Liver (tissue), 9 donors: ENCODE results near the gene GMCL1. TPM values are rescaled to one million over a fixed set of nuclear protein-coding genes. Genes with fewer than 3 reads are reported as not detected.

Experiments used
- DNase-seq: peaks from one replicate; pipeline ENCODE4 v3.0.0-alpha.2; 2017; ENCODE audit warnings: low spot score
- H3K27ac ChIP-seq, 2 donors: one replicate each; pipeline ENCODE4 v1.7.0; 2013; ENCODE audit warnings: inconsistent platforms in 2 of 2, low read length in 2 of 2, control low read depth in 1 of 2, low read depth in 1 of 2, mild to moderate bottlenecking in 1 of 2
- H3K27me3 ChIP-seq, 4 donors: one replicate each; pipeline versions ENCODE4 v1.6.1 to v1.7.0; 2013; ENCODE audit warnings: low read length in 3 of 4, inconsistent platforms in 1 of 4, mild to moderate bottlenecking in 1 of 4, moderate library complexity in 1 of 4; ENCODE audit not compliant: control insufficient read depth in 4 of 4, insufficient read depth in 4 of 4
- H3K36me3 ChIP-seq, 4 donors: one replicate each; pipeline versions ENCODE4 v1.6.1 to v1.7.0; 2013; ENCODE audit warnings: low read length in 3 of 4, mild to moderate bottlenecking in 3 of 4, low read depth in 1 of 4, moderate library complexity in 1 of 4; ENCODE audit not compliant: control insufficient read depth in 4 of 4, insufficient read depth in 3 of 4
- H3K4me1 ChIP-seq, 4 donors: one replicate each; pipeline versions ENCODE4 v1.6.1 to v1.7.0; 2013; ENCODE audit warnings: low read length in 3 of 4, mild to moderate bottlenecking in 3 of 4, moderate library complexity in 1 of 4; ENCODE audit not compliant: control insufficient read depth in 4 of 4, insufficient read depth in 4 of 4
- H3K4me3 ChIP-seq, 3 donors: one replicate each; pipeline versions ENCODE4 v1.6.1 to v1.7.0; 2013; ENCODE audit warnings: low read length in 3 of 3, control low read depth in 1 of 3, low read depth in 1 of 3, mild to moderate bottlenecking in 1 of 3
- H3K9ac ChIP-seq, 2 donors: one replicate each; pipeline ENCODE4 v1.7.0; 2013; ENCODE audit warnings: low read length in 2 of 2, mild to moderate bottlenecking in 2 of 2, moderate library complexity in 2 of 2, control low read depth in 1 of 2, low read depth in 1 of 2
- H3K9me3 ChIP-seq, 4 donors: one replicate each; pipeline versions ENCODE4 v1.6.1 to v1.7.0; 2013; ENCODE audit warnings: low read length in 3 of 4; ENCODE audit not compliant: control insufficient read depth in 4 of 4
- ATF3 ChIP-seq: IDR thresholded peaks from 2 replicates; pipeline ENCODE4 v1.6.1; 2016; ENCODE audit warnings: antibody characterized with exemption
- CTCF ChIP-seq: fragments of 150-350 bp; IDR thresholded peaks from 2 replicates; pipeline ENCODE4 v1.5.1; 2017; ENCODE audit warnings: improper control_type of control experiment, low read depth, low read length; ENCODE audit not compliant: missing input control
- EGR1 ChIP-seq, 2 donors: IDR thresholded peaks; 2 replicates each; pipeline ENCODE4 v1.6.1; 2016 to 2018; ENCODE audit warnings: antibody characterized with exemption in 2 of 2, low read depth in 2 of 2
- FOXA1 ChIP-seq: IDR thresholded peaks from 2 replicates; pipeline ENCODE4 v1.6.1; 2016; ENCODE audit warnings: antibody characterized with exemption
- FOXA2 ChIP-seq: IDR thresholded peaks from 2 replicates; pipeline ENCODE4 v1.6.1; 2016; ENCODE audit warnings: antibody characterized with exemption
- GABPA ChIP-seq, 2 donors: IDR thresholded peaks in 1 of 2; conservative IDR thresholded peaks in 1 of 2; 2 replicates each; pipeline ENCODE4 v1.6.1; 2016; ENCODE audit warnings: antibody characterized with exemption in 2 of 2, mild to moderate bottlenecking in 1 of 2, moderate library complexity in 1 of 2
- HNF4A ChIP-seq, 2 donors: conservative IDR thresholded peaks; 2 replicates each; pipeline ENCODE4 v1.6.1; 2016; ENCODE audit warnings: antibody characterized with exemption in 2 of 2, mild to moderate bottlenecking in 2 of 2
- HNF4G ChIP-seq: IDR thresholded peaks from 2 replicates; pipeline ENCODE4 v1.6.1; 2016; ENCODE audit warnings: antibody characterized with exemption
- JUND ChIP-seq, 2 donors: IDR thresholded peaks; 2 replicates each; pipeline ENCODE4 v1.6.1; 2016; ENCODE audit warnings: antibody characterized with exemption in 2 of 2
- MAX ChIP-seq: IDR thresholded peaks from 2 replicates; pipeline ENCODE4 v1.6.1; 2016; ENCODE audit warnings: antibody characterized with exemption
- NR2F2 ChIP-seq: IDR thresholded peaks from 2 replicates; pipeline ENCODE4 v1.6.1; 2016; ENCODE audit warnings: antibody characterized with exemption
- RAD21 ChIP-seq, 2 donors: IDR thresholded peaks; 2 replicates each; pipeline ENCODE4 v1.6.1; 2016; ENCODE audit warnings: antibody characterized with exemption in 2 of 2, mild to moderate bottlenecking in 2 of 2
- REST ChIP-seq: IDR thresholded peaks from 2 replicates; pipeline ENCODE4 v1.6.1; 2016; ENCODE audit warnings: antibody characterized with exemption, mild to moderate bottlenecking
- RXRA ChIP-seq, 2 donors: IDR thresholded peaks; 2 replicates each; pipeline ENCODE4 v1.6.1; 2017 to 2018; ENCODE audit warnings: antibody characterized with exemption in 2 of 2, mild to moderate bottlenecking in 1 of 2
- SP1 ChIP-seq: IDR thresholded peaks from 2 replicates; pipeline ENCODE4 v1.6.1; 2018; ENCODE audit warnings: antibody characterized with exemption, mild to moderate bottlenecking
- TAF1 ChIP-seq: conservative IDR thresholded peaks from 2 replicates; pipeline ENCODE4 v1.6.1; 2016; ENCODE audit warnings: antibody characterized with exemption, mild to moderate bottlenecking
- YY1 ChIP-seq: IDR thresholded peaks from 2 replicates; pipeline ENCODE4 v1.6.1; 2016; ENCODE audit warnings: antibody characterized with exemption, mild to moderate bottlenecking
- ZBTB33 ChIP-seq: IDR thresholded peaks from 2 replicates; pipeline ENCODE4 v1.6.1; 2016; ENCODE audit warnings: antibody characterized with exemption
- WGBS: extraction: QIAGEN DNeasy Blood & Tissue Kit; methylation state at CpG from one replicate; pipeline ENCODE4 v1.1.7; 2013; 5-methylcytosine and 5-hydroxymethylcytosine counted together
- polyA plus RNA-seq, 2 donors: library from polyadenylated mRNA; stranded (reverse) in 1 of 2; unstranded in 1 of 2; fragments of 200-250 nt in 1 of 2; fragments of >200 nt in 1 of 2; fragmentation: Nextera tagmentation in 1 of 2; extraction: Ambion mirVana in 1 of 2; gene quantifications; one replicate each; pipeline versions ENCODE4 v1.2.1 to v1.2.3, GENCODE V29; 2013 to 2015
- total RNA-seq, 2 donors: library from RNA; depleted of rRNA; stranded (reverse); fragments of >200 nt; gene quantifications; one replicate each; pipeline ENCODE4 v1.2.3, GENCODE V29; 2014
- donor health status: healthy.
- donor health status: healthy.
- donor health status: healthy.
- donor health status: healthy.
- donor health status: healthy.

GMCL1 gene
- total and polyA plus RNA-seq, 4 donors, result 5.0 to 11.2 (median 7.0) TPM

GRCh38 chr2:69911985-69912563, 82.6 kb downstream of the GMCL1 start:
- H3K36me3 ChIP-seq, result peaks cover 0 to 23% (median 14%) of the 10 kb centered on the region in 4 donors
- TF ChIP-seq CTCF, result peak; percentile 57
- TF ChIP-seq RAD21 (IDR thresholded peaks at IDR 0.05), result peak; percentile 91 to 94
- no peak for TF ChIP-seq HNF4A (conservative IDR thresholded peaks at IDR 0.05)
- no peaks in the 10 kb centered on the region for H3K9me3 ChIP-seq
- no peak overlapping the region for H3K4me3 ChIP-seq
- no peaks in the 10 kb centered on the region for H3K27me3 ChIP-seq
- H3K27ac ChIP-seq, result peak overlapping the region; percentile 26 to 55
- H3K9ac ChIP-seq, result no peak overlapping the region
- 1% methylated on average over 2 of the region's 2 CpGs for WGBS
- no peak for DNase-seq
- peaks cover 0 to 8% (median 4%) of the 10 kb centered on the region in 4 donors for H3K4me1 ChIP-seq

GRCh38 chr2:69914164-69914949, 84.9 kb downstream of the GMCL1 start:
- Histone ChIP-seq H3K4me3 (peak overlapping the region; percentile 61 to 64 (median 62)), H3K4me1 (peaks cover 0 to 8% (median 4%) of the 10 kb centered on the region in 4 donors), H3K27ac (peak overlapping the region; percentile 99 to 100), H3K27me3 (no peaks in the 10 kb centered on the region), H3K9ac (peak overlapping the region; percentile 80 to 95), H3K36me3 (peaks cover 0 to 11% (median 5%) of the 10 kb centered on the region in 4 donors), H3K9me3 (no peaks in the 10 kb centered on the region)
- DNase-seq, result peak; percentile 99
- under 1% methylated on average over 56 of the region's 56 CpGs for WGBS
- peak; percentile 54 for TF ChIP-seq NR2F2
- TF ChIP-seq ZBTB33, result peak; percentile 25
- no peak for TF ChIP-seq FOXA1
- TF ChIP-seq RAD21 (IDR thresholded peaks at IDR 0.05), result peak; percentile 57 to 65
- TF ChIP-seq YY1, result peak; percentile 92
- peak; percentile 56 to 80 for TF ChIP-seq EGR1 (IDR thresholded peaks at IDR 0.05; ENCODE audit: low read depth in 2 of 2)
- peak; percentile 37 to 51 for TF ChIP-seq RXRA (IDR thresholded peaks at IDR 0.05)
- peak in 1 of 2 donors; percentile 62 for TF ChIP-seq GABPA (IDR thresholded peaks at IDR 0.05 in 1 of 2, conservative IDR thresholded peaks at IDR 0.05 in 1 of 2)
- peak; percentile 91 for TF ChIP-seq REST
- peak; percentile 90 for TF ChIP-seq MAX
- no peak for TF ChIP-seq TAF1
- TF ChIP-seq JUND (IDR thresholded peaks at IDR 0.05), result peak; percentile 98
- TF ChIP-seq HNF4G, result peak; percentile 31
- TF ChIP-seq ATF3, result peak; percentile 93
- TF ChIP-seq SP1, result peak; percentile 100
- no peak for TF ChIP-seq HNF4A (conservative IDR thresholded peaks at IDR 0.05)
- TF ChIP-seq CTCF, result no peak
- TF ChIP-seq FOXA2, result no peak
